Mesothelial cell of epicardium (in vitro differentiated cells): ENCODE measurements around the gene NFX1. TPM values are rescaled to one million over a fixed set of nuclear protein-coding genes. Genes with fewer than 3 reads are reported as not detected.
"Not testable (repeated sequence)": the region's sequence is repeated elsewhere in the genome, so short reads cannot be mapped to it uniquely, and the experiment has no call there.

Source experiments
- DNase-seq, 2 experiments: peaks; one replicate each; pipeline ENCODE4 v3.0.0; 2021; ENCODE audit warnings: low spot score in 2 of 2; ENCODE audit not compliant: unreplicated experiment in 2 of 2
- H3K27ac Mint-ChIP-seq: 2 replicates; pipeline ENCODE4 v1.8.0; 2021; ENCODE audit warnings: mixed read lengths
- H3K27me3 Mint-ChIP-seq: 2 replicates; pipeline ENCODE4 v1.8.0; 2021; ENCODE audit warnings: low read depth, mixed read lengths
- H3K36me3 Mint-ChIP-seq: 2 replicates; pipeline ENCODE4 v1.8.0; 2021; ENCODE audit warnings: mixed read lengths
- H3K4me1 Mint-ChIP-seq: 2 replicates; pipeline ENCODE4 v1.8.0; 2021; ENCODE audit warnings: mixed read lengths
- H3K4me3 Mint-ChIP-seq: 2 replicates; pipeline ENCODE4 v1.8.0; 2021; ENCODE audit warnings: mild to moderate bottlenecking, moderate library complexity, mixed read lengths
- H3K9me3 Mint-ChIP-seq: 2 replicates; pipeline ENCODE4 v1.8.0; 2021; ENCODE audit warnings: mixed read lengths
- total RNA-seq: library from RNA; stranded (reverse); gene quantifications from 3 replicates; pipeline ENCODE4 v1.2.1, GENCODE V29; 2021
- TF ChIP-seq, protein P1 (sequence below): fragments of 200-600 bp; sonication (generic); IDR thresholded peaks from one replicate; pipeline ENCODE4 v1.5.0; 2021; ENCODE audit warnings: antibody characterized with exemption; ENCODE audit not compliant: unreplicated experiment

The NFX1 gene
- total RNA-seq, 1 donor from 2014 or later = 30.2 TPM

DNA sequence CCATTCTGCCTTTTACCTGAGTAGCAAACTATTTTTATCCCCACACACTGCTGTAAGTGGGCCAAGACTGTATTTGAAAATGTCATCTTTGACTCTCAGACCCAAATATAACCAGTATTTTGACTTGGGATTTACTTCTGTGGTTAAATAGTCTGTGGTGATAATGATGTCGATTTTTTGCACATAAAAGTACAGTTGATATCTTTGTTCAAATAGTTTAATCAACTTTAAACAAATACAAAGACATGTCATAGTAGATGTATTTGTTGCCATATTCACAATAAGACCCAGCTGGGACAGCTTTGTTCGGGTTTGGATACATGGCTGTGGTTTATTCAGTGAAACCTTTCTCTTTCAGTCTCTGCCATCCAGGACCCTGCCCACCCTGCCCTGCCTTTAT is 20.4 kb downstream of the NFX1 start:
- H3K9me3 Mint-ChIP-seq = no peaks in the 10 kb centered on the region

DNA sequence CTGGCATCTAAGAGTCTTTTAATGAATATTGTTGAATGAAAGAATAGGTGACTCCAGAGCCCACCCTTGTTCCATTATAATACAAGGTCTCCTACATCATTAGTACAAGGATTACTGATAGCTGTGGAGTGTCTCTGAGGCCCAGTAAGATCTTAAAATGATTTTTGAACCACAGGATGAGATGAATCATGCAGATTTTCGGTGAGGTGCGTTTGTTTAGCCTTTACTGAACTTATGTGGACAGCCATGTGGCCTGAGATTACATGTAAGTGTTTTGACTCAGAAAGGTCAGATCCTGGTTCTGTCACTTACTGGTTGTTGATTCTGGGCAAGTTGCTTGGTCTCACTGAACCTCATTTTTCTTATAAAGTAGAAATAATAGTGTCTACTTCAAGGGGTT is 21.6 kb downstream of the NFX1 start:
- Mint-ChIP-seq H3K36me3 (peaks cover 30% of the 10 kb centered on the region), H3K27me3 (no peaks in the 10 kb centered on the region), H3K27ac (no peak overlapping the region), H3K9me3 (no peaks in the 10 kb centered on the region), H3K4me3 (no peak overlapping the region), H3K4me1 (no peaks in the 10 kb centered on the region)
- no peak for DNase-seq
- TF ChIP-seq, protein P1, sequence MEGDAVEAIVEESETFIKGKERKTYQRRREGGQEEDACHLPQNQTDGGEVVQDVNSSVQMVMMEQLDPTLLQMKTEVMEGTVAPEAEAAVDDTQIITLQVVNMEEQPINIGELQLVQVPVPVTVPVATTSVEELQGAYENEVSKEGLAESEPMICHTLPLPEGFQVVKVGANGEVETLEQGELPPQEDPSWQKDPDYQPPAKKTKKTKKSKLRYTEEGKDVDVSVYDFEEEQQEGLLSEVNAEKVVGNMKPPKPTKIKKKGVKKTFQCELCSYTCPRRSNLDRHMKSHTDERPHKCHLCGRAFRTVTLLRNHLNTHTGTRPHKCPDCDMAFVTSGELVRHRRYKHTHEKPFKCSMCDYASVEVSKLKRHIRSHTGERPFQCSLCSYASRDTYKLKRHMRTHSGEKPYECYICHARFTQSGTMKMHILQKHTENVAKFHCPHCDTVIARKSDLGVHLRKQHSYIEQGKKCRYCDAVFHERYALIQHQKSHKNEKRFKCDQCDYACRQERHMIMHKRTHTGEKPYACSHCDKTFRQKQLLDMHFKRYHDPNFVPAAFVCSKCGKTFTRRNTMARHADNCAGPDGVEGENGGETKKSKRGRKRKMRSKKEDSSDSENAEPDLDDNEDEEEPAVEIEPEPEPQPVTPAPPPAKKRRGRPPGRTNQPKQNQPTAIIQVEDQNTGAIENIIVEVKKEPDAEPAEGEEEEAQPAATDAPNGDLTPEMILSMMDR = no peak

More for the DNA sequence above, 20.4 kb downstream of the NFX1 start:
- H3K4me1 Mint-ChIP-seq = no peaks in the 10 kb centered on the region
- TF ChIP-seq, protein P1 = no peak
- no peaks in the 10 kb centered on the region for H3K27me3 Mint-ChIP-seq
- peaks cover 33% of the 10 kb centered on the region for H3K36me3 Mint-ChIP-seq
- H3K27ac Mint-ChIP-seq = no peak overlapping the region
- no peak for DNase-seq
- no peak overlapping the region for H3K4me3 Mint-ChIP-seq

DNA sequence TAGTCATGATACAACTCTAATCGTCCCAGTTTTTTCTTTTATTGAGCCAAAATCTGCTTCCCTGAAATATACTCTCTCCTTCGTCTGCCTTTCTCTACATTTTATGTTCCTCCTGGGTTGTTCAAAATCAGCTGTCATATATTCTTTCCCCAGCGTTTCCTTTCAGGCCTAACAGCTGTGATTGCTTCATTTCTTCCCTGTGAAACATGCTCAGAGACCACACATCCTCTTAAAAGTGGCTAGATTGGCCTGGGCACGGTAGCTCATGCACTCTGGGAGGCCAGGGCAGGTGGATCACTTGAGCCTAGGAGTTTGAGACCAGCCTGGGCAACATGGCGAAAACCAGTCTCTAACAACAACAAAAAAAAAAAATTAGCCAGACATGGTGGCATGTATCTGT is 25.1 kb downstream of the NFX1 start:
- Mint-ChIP-seq H3K4me3 (no peak overlapping the region), H3K27me3 (no peaks in the 10 kb centered on the region), H3K27ac (no peak overlapping the region), H3K9me3 (no peaks in the 10 kb centered on the region), H3K36me3 (peaks cover 34% of the 10 kb centered on the region), H3K4me1 (no peaks in the 10 kb centered on the region)
- no peak for DNase-seq
- TF ChIP-seq, protein P1 = no peak

DNA sequence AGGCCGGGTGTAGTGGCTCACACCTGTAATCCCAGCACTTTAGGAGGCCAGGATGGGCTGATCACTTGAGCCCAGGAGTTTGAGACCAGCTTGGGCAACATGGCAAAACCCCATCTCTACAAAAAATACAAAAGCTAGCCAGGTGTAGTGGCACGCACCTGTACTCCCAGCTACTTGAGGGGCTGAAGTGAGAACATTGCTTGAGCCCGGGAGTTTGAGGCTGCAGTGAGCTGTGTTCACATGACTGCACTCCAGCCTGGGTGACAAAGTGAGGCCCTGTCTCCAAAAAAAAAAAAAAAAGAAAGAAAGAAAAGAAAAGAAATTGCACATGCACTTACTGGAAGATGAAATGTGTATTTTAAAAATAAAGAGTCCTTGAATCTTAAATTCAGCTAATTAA is 26.8 kb downstream of the NFX1 start:
- peaks cover 42% of the 10 kb centered on the region for H3K36me3 Mint-ChIP-seq
- not testable (repeated sequence) for H3K4me3 Mint-ChIP-seq, DNase-seq, H3K4me1 Mint-ChIP-seq, H3K9me3 Mint-ChIP-seq, H3K27me3 Mint-ChIP-seq, H3K27ac Mint-ChIP-seq

DNA sequence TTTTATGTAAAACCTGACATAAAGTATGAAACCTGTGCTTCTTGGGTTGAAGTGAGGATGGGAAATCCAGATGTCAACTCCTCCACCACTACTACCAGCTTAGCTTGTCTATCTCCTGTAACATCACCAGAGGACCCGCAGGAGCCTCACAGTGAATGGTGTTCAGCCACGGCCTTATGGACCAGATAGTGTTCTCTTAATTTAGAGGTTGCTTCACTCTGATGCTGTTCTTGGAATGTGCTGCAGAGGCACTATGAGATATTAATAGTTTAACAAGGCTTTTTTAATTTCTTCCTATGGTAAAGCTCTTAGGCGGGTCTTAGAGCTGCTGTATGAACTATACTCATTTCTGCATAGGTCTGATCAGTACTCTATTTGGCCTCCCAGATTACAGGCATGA is 27.9 kb downstream of the NFX1 start:
- Mint-ChIP-seq H3K4me3 (no peak overlapping the region), H3K27me3 (no peaks in the 10 kb centered on the region), H3K9me3 (peaks cover 6% of the 10 kb centered on the region), H3K36me3 (peaks cover 47% of the 10 kb centered on the region), H3K4me1 (no peaks in the 10 kb centered on the region), H3K27ac (no peak overlapping the region)
- TF ChIP-seq, protein P1 = no peak
- no peak for DNase-seq

DNA sequence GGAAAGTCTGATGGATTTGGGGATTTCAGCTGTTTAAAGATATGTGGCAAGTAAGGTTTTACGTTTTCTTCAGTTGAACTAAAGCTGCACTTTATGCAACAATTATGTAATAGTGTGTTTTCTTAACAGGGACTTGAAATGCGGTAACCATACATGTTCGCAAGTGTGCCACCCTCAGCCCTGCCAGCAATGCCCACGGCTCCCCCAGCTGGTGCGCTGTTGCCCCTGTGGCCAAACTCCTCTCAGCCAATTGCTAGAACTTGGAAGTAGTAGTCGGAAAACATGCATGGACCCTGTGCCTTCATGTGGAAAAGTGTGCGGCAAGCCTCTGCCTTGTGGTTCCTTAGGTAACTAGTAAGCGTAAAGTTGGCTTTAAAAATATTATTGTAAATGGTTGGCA is 28.5 kb downstream of the NFX1 start:
- Mint-ChIP-seq H3K4me1 (no peaks in the 10 kb centered on the region), H3K27me3 (no peaks in the 10 kb centered on the region), H3K27ac (no peak overlapping the region), H3K4me3 (no peak overlapping the region), H3K36me3 (peaks cover 45% of the 10 kb centered on the region), H3K9me3 (peaks cover 6% of the 10 kb centered on the region)
- TF ChIP-seq, protein P1 = no peak
- no peak for DNase-seq
